HFFc6 (cell line): Measurements from ENCODE around the gene CARD19. TPM values are rescaled to one million over a fixed set of nuclear protein-coding genes. Genes with fewer than 3 reads are reported as not detected.

Source experiments
- DNase-seq: peaks from one replicate; pipeline ENCODE4 v3.0.0-alpha.2; 2018
- H3K27ac Mint-ChIP-seq: 2 replicates; pipeline ENCODE4 v1.8.0; 2020; ENCODE audit warnings: mild to moderate bottlenecking, mixed read lengths
- H3K27me3 Mint-ChIP-seq: 2 replicates; pipeline ENCODE4 v1.8.0; 2021; ENCODE audit warnings: mild to moderate bottlenecking, moderate library complexity, mixed read lengths; ENCODE audit not compliant: insufficient read depth
- H3K36me3 Mint-ChIP-seq: 2 replicates; pipeline ENCODE4 v1.8.0; 2021; ENCODE audit warnings: low read depth, mixed read lengths
- H3K4me1 Mint-ChIP-seq: 2 replicates; pipeline ENCODE4 v1.8.0; 2020; ENCODE audit warnings: low read depth, mixed read lengths
- H3K4me3 Mint-ChIP-seq: 2 replicates; pipeline ENCODE4 v1.8.0; 2020; ENCODE audit warnings: mild to moderate bottlenecking, moderate library complexity, mixed read lengths
- H3K9me3 Mint-ChIP-seq: 2 replicates; pipeline ENCODE4 v1.8.0; 2020; ENCODE audit warnings: mild to moderate bottlenecking, mixed read lengths
- CTCF ChIP-seq: fragments of 200-600 bp; sonication (generic); IDR thresholded peaks from 2 replicates; pipeline ENCODE4 v1.5.0; 2021; ENCODE audit warnings: antibody characterized with exemption, mild to moderate bottlenecking
- total RNA-seq, 6 experiments: library from RNA; stranded (reverse); fragmentation: NEBNext Ultra II Directional; extraction: Animal tissue kit (Norgen Biotek cat#: 25700); gene quantifications; 2 replicates in 1 of 6; 3 replicates in 5 of 6; pipeline ENCODE4 v1.2.3, GENCODE V29; 2021

Gene CARD19
- total RNA-seq, 6 experiments from 2014 or later = 35.3 to 40.6 (median 37.9) TPM

GRCh38 chr9:93133681-93134014 is 37.6 kb downstream of the CARD19 start:
- Mint-ChIP-seq H3K9me3 (no peaks in the 10 kb centered on the region; the same call in 1 of the 2 replicates), H3K36me3 (peaks cover 4% of the 10 kb centered on the region), H3K27me3 (no peaks in the 10 kb centered on the region), H3K4me1 (peaks cover 29% of the 10 kb centered on the region), H3K27ac (peak overlapping the region; percentile 82), H3K4me3 (peak overlapping the region; percentile 84)
- TF ChIP-seq CTCF = no peak
- DNase-seq = peak; percentile 74

- Mint-ChIP-seq H3K4me3 (peak within 1 kb of the TSS; percentile 84), H3K36me3 (peaks cover 4% of the 10 kb centered on the region), H3K4me1 (peaks cover 29% of the 10 kb centered on the region), H3K9me3 (no peaks in the 10 kb centered on the region; the same call in 1 of the 2 replicates), H3K27ac (peak within 1 kb of the TSS; percentile 82), H3K27me3 (no peaks in the 10 kb centered on the region)
- DNase-seq = peak; percentile 13
- TF ChIP-seq CTCF = no peak
Measured at GRCh38 chr9:93134015-93134739, 38.2 kb downstream of the CARD19 start, which contains the start of gene NINJ1. TSS of gene NINJ1 (minus strand) at chr9:93134251. CDS start at chr9:93134217, 34 bp downstream.

- H3K4me3 Mint-ChIP-seq = peak overlapping the region; percentile 84
- H3K27me3 Mint-ChIP-seq = no peaks in the 10 kb centered on the region
- H3K9me3 Mint-ChIP-seq = no peaks in the 10 kb centered on the region; the same call in 1 of the 2 replicates
- peak overlapping the region; percentile 67 for H3K27ac Mint-ChIP-seq
- peaks cover 29% of the 10 kb centered on the region for H3K4me1 Mint-ChIP-seq
- H3K36me3 Mint-ChIP-seq = peaks cover 4% of the 10 kb centered on the region
- DNase-seq = no peak
- TF ChIP-seq CTCF = no peak
Measured at GRCh38 chr9:93134740-93135444, 38.9 kb downstream of the CARD19 start.

- Mint-ChIP-seq H3K9me3 (no peaks in the 10 kb centered on the region; the same call in 1 of the 2 replicates), H3K27me3 (no peaks in the 10 kb centered on the region), H3K27ac (peak overlapping the region; percentile 42; the same call in 1 of the 2 replicates), H3K4me3 (peak overlapping the region; percentile 49; the same call in 1 of the 2 replicates), H3K36me3 (peaks cover 4% of the 10 kb centered on the region), H3K4me1 (peaks cover 29% of the 10 kb centered on the region)
- no peak for TF ChIP-seq CTCF
- DNase-seq = no peak
Measured at GRCh38 chr9:93136011-93136440, 40.0 kb downstream of the CARD19 start.

GRCh38 chr9:93137362-93137761 is 41.3 kb downstream of the CARD19 start:
- Mint-ChIP-seq H3K4me3 (no peak overlapping the region), H3K27ac (no peak overlapping the region), H3K9me3 (no peaks in the 10 kb centered on the region; the same call in 1 of the 2 replicates), H3K27me3 (peaks cover 2% of the 10 kb centered on the region; the same call in 1 of the 2 replicates), H3K4me1 (peaks cover 22% of the 10 kb centered on the region), H3K36me3 (peaks cover 4% of the 10 kb centered on the region)
- no peak for TF ChIP-seq CTCF
- DNase-seq = no peak
